ENCODE data around the gene IL12RB1.

The IL12RB1 gene

DNA sequence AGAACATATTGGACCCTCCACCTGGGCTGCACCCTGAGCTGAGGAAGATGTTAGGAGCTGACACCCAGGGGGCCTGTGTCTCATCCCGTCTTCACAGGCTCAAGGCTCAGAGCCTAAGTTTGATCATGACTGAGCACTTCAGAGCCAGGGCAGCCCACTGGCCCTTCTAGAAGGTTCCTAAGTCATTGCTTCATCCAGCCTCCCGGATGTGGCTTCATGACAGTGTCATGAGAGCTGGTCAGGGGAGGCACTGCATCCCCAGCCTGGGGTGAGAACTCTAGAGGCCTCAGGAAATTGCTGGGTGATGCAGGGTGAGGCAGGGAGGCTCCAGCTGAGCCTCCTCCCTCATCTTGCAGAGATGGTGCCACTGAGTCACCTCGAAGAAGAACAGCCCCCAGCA lies 41.3 kb upstream of the IL12RB1 start:
- no peak overlapping the region for H3K4me3 ChIP-seq (ENCODE audit: low read depth in 1 of 2, low read length in 1 of 2)
- peak overlapping the region; percentile 73 for H3K27ac ChIP-seq
- H3K4me1 ChIP-seq (ENCODE audit: control insufficient read depth in 1 of 2, insufficient read depth in 1 of 2, low read depth in 1 of 2, low read length in 1 of 2), result peaks cover 17 to 19% of the 10 kb centered on the region in 2 experiments
- peak; percentile 11 for TF ChIP-seq CTCF (IDR thresholded peaks at IDR 0.05)
- H3K9me3 ChIP-seq, result peaks cover 5% of the 10 kb centered on the region
- H3K27me3 ChIP-seq, result no peaks in the 10 kb centered on the region
- peaks cover 98% of the 10 kb centered on the region for H3K36me3 ChIP-seq

- Histone ChIP-seq H3K9me3 (peaks cover 5% of the 10 kb centered on the region), H3K36me3 (peaks cover 98% of the 10 kb centered on the region), H3K4me1 (ENCODE audit: control insufficient read depth in 1 of 2, insufficient read depth in 1 of 2, low read depth in 1 of 2, low read length in 1 of 2) (peaks cover 21 to 25% of the 10 kb centered on the region in 2 experiments), H3K27me3 (no peaks in the 10 kb centered on the region), H3K4me3 (ENCODE audit: low read depth in 1 of 2, low read length in 1 of 2) (no peak overlapping the region), H3K27ac (no peak overlapping the region)
- no peak for TF ChIP-seq CTCF (IDR thresholded peaks at IDR 0.05)
Observed at GRCh38 chr19:18126097-18126496, 39.4 kb upstream of the IL12RB1 start.

DNA sequence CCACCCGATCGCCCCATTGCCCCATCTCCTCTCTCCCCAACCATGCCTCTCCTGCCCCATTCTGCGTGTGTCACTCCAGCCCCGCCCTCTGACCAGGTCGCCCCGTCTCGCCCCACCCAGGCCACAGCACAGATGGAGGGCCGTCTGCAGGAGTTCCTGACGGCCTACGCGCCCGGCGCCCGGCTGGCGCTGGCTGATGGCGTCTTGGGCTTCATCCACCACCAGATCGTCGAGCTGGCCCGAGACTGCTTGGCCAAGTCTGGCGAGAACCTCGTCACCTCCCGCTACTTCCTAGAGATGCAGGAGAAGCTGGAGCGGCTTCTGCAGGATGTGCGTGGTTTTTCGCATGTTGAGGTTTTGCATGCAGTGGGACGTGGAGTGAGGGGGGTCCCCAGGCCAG lies 37.1 kb upstream of the IL12RB1 start:
- Histone ChIP-seq H3K27me3 (no peaks in the 10 kb centered on the region), H3K4me3 (ENCODE audit: low read depth in 1 of 2, low read length in 1 of 2) (no peak overlapping the region), H3K36me3 (peaks cover 94% of the 10 kb centered on the region), H3K9me3 (peaks cover 5% of the 10 kb centered on the region), H3K4me1 (ENCODE audit: control insufficient read depth in 1 of 2, insufficient read depth in 1 of 2, low read depth in 1 of 2, low read length in 1 of 2) (peaks cover 36 to 37% of the 10 kb centered on the region in 2 experiments), H3K27ac (no peak overlapping the region)
- no peak for TF ChIP-seq CTCF (IDR thresholded peaks at IDR 0.05)

DNA sequence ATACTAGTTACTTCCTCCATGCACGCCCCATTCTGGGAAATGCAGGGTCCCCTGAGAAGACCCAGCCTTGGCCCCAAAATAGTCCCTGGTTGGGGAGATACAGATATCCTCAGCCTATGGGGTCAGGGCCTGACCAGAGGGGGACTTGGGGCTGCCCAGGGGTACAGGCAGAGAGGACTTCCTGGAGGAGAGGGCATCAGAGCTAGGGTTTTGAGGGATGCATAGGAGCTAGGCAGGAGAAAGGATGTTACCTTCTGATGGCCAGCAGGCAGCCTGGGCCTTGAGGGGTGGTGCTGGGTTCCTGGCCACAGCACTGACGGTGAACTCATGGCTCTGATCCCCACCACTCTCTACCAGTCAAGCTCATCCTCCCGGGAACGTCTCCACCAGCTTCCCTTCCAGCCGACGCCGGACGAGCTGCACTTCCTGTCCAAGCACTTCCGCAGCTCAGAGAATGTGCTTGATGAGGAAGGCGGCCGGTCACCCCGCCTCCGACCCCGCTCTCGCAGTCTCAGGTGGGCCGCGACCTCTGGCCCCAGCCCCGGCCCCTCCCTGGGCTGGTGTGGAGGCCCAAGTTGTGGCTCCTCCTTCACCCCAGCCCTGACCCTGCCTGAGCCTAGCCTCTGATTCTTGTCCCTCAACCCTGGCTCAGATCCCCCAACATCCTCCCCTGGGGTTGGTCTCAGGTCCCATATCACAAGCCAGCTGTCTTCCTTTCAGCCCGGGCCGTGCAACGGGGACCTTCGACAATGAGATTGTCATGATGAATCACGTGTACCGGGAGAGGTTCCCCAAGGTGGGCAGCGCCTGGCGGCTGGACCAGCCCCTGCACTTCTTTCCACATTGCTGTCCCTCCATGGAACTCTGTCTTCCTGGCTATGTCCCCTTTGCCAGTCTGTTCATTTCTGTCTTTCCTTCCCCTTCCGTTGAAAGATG lies 36.4 kb upstream of the IL12RB1 start:
- peak overlapping the region; percentile 19 for H3K27ac ChIP-seq

GRCh38 chr19:18122424-18122823 lies 35.7 kb upstream of the IL12RB1 start:
- Histone ChIP-seq H3K27me3 (no peaks in the 10 kb centered on the region), H3K9me3 (peaks cover 5% of the 10 kb centered on the region), H3K36me3 (peaks cover 91% of the 10 kb centered on the region), H3K4me1 (ENCODE audit: control insufficient read depth in 1 of 2, insufficient read depth in 1 of 2, low read depth in 1 of 2, low read length in 1 of 2) (peaks cover 36 to 38% of the 10 kb centered on the region in 2 experiments), H3K27ac (peak overlapping the region; percentile 19), H3K4me3 (ENCODE audit: low read depth in 1 of 2, low read length in 1 of 2) (no peak overlapping the region)
- no peak for TF ChIP-seq CTCF (IDR thresholded peaks at IDR 0.05)

More for the DNA sequence above, 36.4 kb upstream of the IL12RB1 start:
- no peak overlapping the region for H3K4me3 ChIP-seq (ENCODE audit: low read depth in 1 of 2, low read length in 1 of 2)
- peaks cover 5% of the 10 kb centered on the region for H3K9me3 ChIP-seq
- peaks cover 93% of the 10 kb centered on the region for H3K36me3 ChIP-seq
- no peak for TF ChIP-seq CTCF (IDR thresholded peaks at IDR 0.05)
- peaks cover 38% of the 10 kb centered on the region in 2 experiments for H3K4me1 ChIP-seq (ENCODE audit: control insufficient read depth in 1 of 2, insufficient read depth in 1 of 2, low read depth in 1 of 2, low read length in 1 of 2)
- H3K27me3 ChIP-seq, result no peaks in the 10 kb centered on the region

Data from neutrophil (primary cell).